ENCODE data around the gene MGAT5. TPM values are rescaled to one million over a fixed set of nuclear protein-coding genes. Genes with fewer than 3 reads are reported as not detected.

MGAT5 gene
- total and polyA plus RNA-seq, 7 donors = 1.1 to 7.0 (median 2.1) TPM

DNA sequence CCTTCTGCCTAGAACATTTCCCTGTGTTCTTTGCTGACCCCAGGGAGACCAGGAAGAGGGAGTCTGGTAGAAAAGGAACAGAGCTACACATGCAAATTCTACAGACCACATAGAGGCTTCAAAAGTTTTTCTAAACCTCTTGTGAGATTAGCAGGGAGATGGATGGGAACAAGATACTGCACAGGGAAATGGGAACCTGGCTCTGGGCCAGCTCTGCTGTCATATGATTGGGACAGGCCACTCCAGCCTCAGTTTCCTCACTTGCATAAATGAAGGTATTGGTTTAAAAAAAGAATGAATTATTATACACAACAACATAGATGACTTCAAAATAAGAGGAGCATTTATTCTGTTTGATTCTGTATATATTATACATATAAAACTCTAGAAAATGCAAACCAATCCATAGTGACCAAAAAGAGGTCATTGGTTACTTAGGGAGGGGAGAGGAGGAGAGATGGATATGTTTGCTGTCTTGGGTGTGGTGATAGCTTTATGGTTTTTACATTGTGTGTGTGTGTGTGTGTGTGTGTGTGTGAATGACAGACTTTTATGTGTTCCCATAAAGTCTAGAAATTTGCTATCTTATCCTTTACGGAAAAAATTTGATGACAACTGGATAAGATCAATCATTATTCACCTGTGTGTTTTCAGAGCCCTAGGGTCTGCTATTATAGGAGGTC lies 115.5 kb downstream of the MGAT5 start:
- no peak for TF ChIP-seq CTCF (IDR thresholded peaks at IDR 0.05)
- intact Hi-C loops (cut with DNase I) = no loop called here
- no peak overlapping the region for H3K27ac ChIP-seq
- no peak for ATAC-seq
- no peaks in the 10 kb centered on the region for H3K9me3 ChIP-seq
- WGBS, 3 donors = 54 to 98% (median 96%) methylated on average over 1 of the region's 1 CpG
- DNase-seq = no peak
- no peak overlapping the region for H3K4me3 ChIP-seq
- H3K4me1 ChIP-seq = peaks cover 24% of the 10 kb centered on the region
- no peaks in the 10 kb centered on the region for H3K36me3 ChIP-seq (ENCODE audit: insufficient read depth in 1 of 2, low read depth in 1 of 2)
- no peaks in the 10 kb centered on the region for H3K27me3 ChIP-seq (ENCODE audit: insufficient read depth in 3 of 3, low read length in 2 of 3)

DNA sequence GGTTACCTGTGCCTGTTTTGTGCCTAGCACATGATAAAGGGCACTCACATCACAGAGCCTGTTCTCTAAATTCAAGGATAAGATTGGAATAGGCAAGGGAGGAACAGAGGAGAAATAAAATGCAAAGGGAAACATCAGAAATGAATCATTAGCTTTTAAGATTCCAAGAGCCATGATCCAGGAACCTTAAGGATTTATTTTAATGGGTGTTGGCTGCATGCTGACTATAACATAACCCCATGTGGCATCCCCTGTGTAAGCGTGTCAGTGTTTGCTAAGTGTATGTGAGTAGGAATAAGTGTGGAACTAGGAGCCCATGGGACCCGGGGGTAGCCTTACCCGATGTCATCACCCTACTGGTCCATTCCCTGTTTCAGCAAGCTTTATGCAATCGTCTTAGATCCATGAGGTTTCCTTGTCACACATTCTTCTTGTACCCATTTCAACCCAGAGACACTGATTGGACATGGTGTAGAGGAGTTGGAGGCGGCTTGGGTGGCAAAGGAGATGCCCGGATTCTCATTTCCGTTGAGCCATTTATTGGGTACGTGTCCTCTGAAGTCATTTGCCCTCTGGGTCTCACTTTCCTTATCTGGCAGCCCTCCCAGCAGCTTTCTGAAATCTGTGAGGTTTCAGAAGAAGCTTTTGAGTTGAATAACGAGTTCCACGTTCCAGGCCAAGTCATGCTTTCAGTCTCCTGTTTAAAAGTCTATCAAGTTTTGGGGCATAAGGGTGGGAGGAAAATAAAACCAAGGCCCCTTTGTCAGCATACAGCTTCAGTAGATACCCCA lies 117.0 kb downstream of the MGAT5 start:
- Histone ChIP-seq H3K9me3 (no peaks in the 10 kb centered on the region), H3K27ac (no peak overlapping the region), H3K27me3 (ENCODE audit: insufficient read depth in 3 of 3, low read length in 2 of 3) (no peaks in the 10 kb centered on the region), H3K4me3 (no peak overlapping the region), H3K36me3 (ENCODE audit: insufficient read depth in 1 of 2, low read depth in 1 of 2) (no peaks in the 10 kb centered on the region), H3K4me1 (peaks cover 24% of the 10 kb centered on the region)
- no peak for TF ChIP-seq CTCF (IDR thresholded peaks at IDR 0.05)
- 60 to 79% (median 66%) methylated on average over 10 of the region's 10 CpGs for WGBS, 3 donors
- no peak for ATAC-seq
- DNase-seq = no peak
- intact Hi-C loops (cut with DNase I) = no loop called here

- DNase-seq = no peak
- TF ChIP-seq CTCF (IDR thresholded peaks at IDR 0.05) = no peak
- Histone ChIP-seq H3K4me3 (no peak overlapping the region), H3K4me1 (peaks cover 19% of the 10 kb centered on the region), H3K9me3 (no peaks in the 10 kb centered on the region), H3K27ac (no peak overlapping the region), H3K36me3 (ENCODE audit: insufficient read depth in 1 of 2, low read depth in 1 of 2) (no peaks in the 10 kb centered on the region), H3K27me3 (ENCODE audit: insufficient read depth in 3 of 3, low read length in 2 of 3) (no peaks in the 10 kb centered on the region)
- WGBS, 3 donors = 74 to 85% (median 75%) methylated on average over 5 of the region's 5 CpGs
- ATAC-seq = no peak
- intact Hi-C loops (cut with DNase I) = no loop called here
These were observed 118.3 kb downstream of the MGAT5 start for GRCh38 chr2:134372141-134372540.

GRCh38 chr2:134372611-134373131 lies 118.8 kb downstream of the MGAT5 start:
- H3K27ac ChIP-seq = no peak overlapping the region
- no peaks in the 10 kb centered on the region for H3K36me3 ChIP-seq (ENCODE audit: insufficient read depth in 1 of 2, low read depth in 1 of 2)
- DNase-seq = peak; percentile 52
- WGBS, 3 donors = 39 to 45% (median 41%) methylated on average over 7 of the region's 7 CpGs
- no peak overlapping the region for H3K4me3 ChIP-seq
- no peaks in the 10 kb centered on the region for H3K27me3 ChIP-seq (ENCODE audit: insufficient read depth in 3 of 3, low read length in 2 of 3)
- intact Hi-C loops (cut with DNase I) = no loop called here
- peak in 3 of 4 donors; percentile 33 to 56 (median 54) for ATAC-seq
- TF ChIP-seq CTCF (IDR thresholded peaks at IDR 0.05) = no peak
- no peaks in the 10 kb centered on the region for H3K9me3 ChIP-seq
- H3K4me1 ChIP-seq = peaks cover 14% of the 10 kb centered on the region

All from psoas muscle (tissue), 8 donors.